GM23338 (cell line): ENCODE results near the gene MPL. TPM values are rescaled to one million over a fixed set of nuclear protein-coding genes. Genes with fewer than 3 reads are reported as not detected.

ENCODE experiments used
- ATAC-seq: fragments of 200-7000 bp; cut with Tn5 transposase; 3 replicates; pipeline ENCODE4 v1.9.1; 2020
- DNase-seq: peaks from one replicate; pipeline ENCODE4 v3.0.0-alpha.2; 2015; ENCODE audit warnings: low spot score
- H2AFZ ChIP-seq: fragments of 200-600 bp; sonication (generic); 2 replicates; pipeline ENCODE4 v1.8.0; 2016; ENCODE audit warnings: antibody characterized with exemption, mild to moderate bottlenecking, moderate library complexity
- H3F3A ChIP-seq: fragments of 200-600 bp; sonication (generic); replicated peaks from 2 replicates; pipeline ENCODE4 v1.8.0; 2017; ENCODE audit warnings: antibody characterized with exemption, mixed run types, low read depth
- H3K27ac ChIP-seq: fragments of 200-600 bp; sonication (generic); 2 replicates; pipeline ENCODE4 v1.6.1; 2016; ENCODE audit warnings: low read depth
- H3K27me3 ChIP-seq: fragments of 200-600 bp; sonication (generic); 2 replicates; pipeline ENCODE4 v1.8.0; 2016; ENCODE audit warnings: mild to moderate bottlenecking, mixed run types, moderate library complexity; ENCODE audit not compliant: insufficient read depth
- H3K36me3 ChIP-seq: fragments of 200-600 bp; sonication (generic); 2 replicates; pipeline ENCODE4 v1.8.0; 2016; ENCODE audit warnings: mild to moderate bottlenecking; ENCODE audit not compliant: insufficient read depth
- H3K4me1 ChIP-seq: fragments of 200-600 bp; sonication (generic); 2 replicates; pipeline ENCODE4 v1.8.0; 2016; ENCODE audit warnings: mild to moderate bottlenecking, moderate library complexity; ENCODE audit not compliant: insufficient read depth
- H3K4me2 ChIP-seq: fragments of 200-600 bp; sonication (generic); 2 replicates; pipeline ENCODE4 v1.7.1; 2017; ENCODE audit warnings: mixed run types
- H3K4me3 ChIP-seq: fragments of 200-600 bp; sonication (generic); 2 replicates; pipeline ENCODE4 v1.6.1; 2016; ENCODE audit warnings: mixed run types
- H3K79me2 ChIP-seq: fragments of 200-600 bp; sonication (generic); replicated peaks from 2 replicates; pipeline ENCODE4 v1.8.0; 2017; ENCODE audit warnings: mild to moderate bottlenecking; ENCODE audit not compliant: insufficient read depth
- H3K9me2 ChIP-seq: fragments of 200-600 bp; sonication (generic); 2 replicates; pipeline ENCODE4 v1.8.0; 2017; ENCODE audit not compliant: insufficient read depth
- H4K20me1 ChIP-seq: fragments of 200-600 bp; sonication (generic); replicated peaks from 2 replicates; pipeline ENCODE4 v1.8.0; 2017; ENCODE audit warnings: mild to moderate bottlenecking; ENCODE audit not compliant: insufficient read depth
- H3K27ac Mint-ChIP-seq: 2 replicates; pipeline ENCODE4 v1.8.0; 2020; ENCODE audit warnings: inconsistent platforms, mild to moderate bottlenecking, moderate library complexity, mixed read lengths
- H3K27me3 Mint-ChIP-seq: 3 replicates; pipeline ENCODE4 v1.8.0; 2022; ENCODE audit warnings: low read depth, mild to moderate bottlenecking, moderate library complexity, mixed read lengths, inconsistent platforms; ENCODE audit not compliant: insufficient read depth, poor library complexity
- H3K36me3 Mint-ChIP-seq: 3 replicates; pipeline ENCODE4 v1.8.0; 2021; ENCODE audit warnings: low read depth, mild to moderate bottlenecking, inconsistent platforms, moderate library complexity, mixed read lengths
- H3K4me1 Mint-ChIP-seq: 3 replicates; pipeline ENCODE4 v1.8.0; 2020; ENCODE audit warnings: mild to moderate bottlenecking, inconsistent platforms, mixed read lengths
- H3K4me3 Mint-ChIP-seq: 3 replicates; pipeline ENCODE4 v1.8.0; 2021; ENCODE audit warnings: moderate library complexity, mild to moderate bottlenecking, inconsistent platforms, mixed read lengths
- H3K9me3 Mint-ChIP-seq: 3 replicates; pipeline ENCODE4 v1.8.0; 2020; ENCODE audit warnings: moderate library complexity, mild to moderate bottlenecking, inconsistent platforms, mixed read lengths
- CREB1 ChIP-seq: fragments of 250-450 bp; sonication (Bioruptor Pico); IDR thresholded peaks from 2 replicates; pipeline ENCODE4 v1.5.0; 2020; ENCODE audit warnings: low read depth, mild to moderate bottlenecking, moderate library complexity
- CTCF ChIP-seq, 2 experiments: fragments of 200-600 bp in 1 of 2; sonication (generic) in 1 of 2; conservative IDR thresholded peaks; 2 replicates each; pipeline versions ENCODE4 v1.5.1 to v1.6.1; 2016 to 2017; ENCODE audit warnings: antibody characterized with exemption in 2 of 2, low read depth in 2 of 2, mild to moderate bottlenecking in 2 of 2, moderate library complexity in 1 of 2
- ETS1 ChIP-seq: IDR thresholded peaks from 2 replicates; pipeline ENCODE4 v1.6.1; 2016; ENCODE audit warnings: antibody characterized with exemption
- EZH2 ChIP-seq: fragments of 200-600 bp; sonication (generic); IDR thresholded peaks from one replicate; pipeline ENCODE4 v1.8.0; 2017; ENCODE audit warnings: antibody characterized with exemption, mild to moderate bottlenecking, low read depth; ENCODE audit not compliant: unreplicated experiment
- EZH2phosphoT487 ChIP-seq: fragments of 200-600 bp; sonication (generic); IDR thresholded peaks from one replicate; pipeline ENCODE4 v1.8.1; 2018; ENCODE audit warnings: antibody characterized with exemption; ENCODE audit not compliant: unreplicated experiment
- JUNB ChIP-seq: IDR thresholded peaks from one replicate; pipeline ENCODE4 v1.6.1; 2016; ENCODE audit warnings: antibody characterized with exemption; ENCODE audit not compliant: unreplicated experiment
- NANOG ChIP-seq: IDR thresholded peaks from 2 replicates; pipeline ENCODE4 v1.6.1; 2016; ENCODE audit warnings: antibody characterized with exemption, borderline replicate concordance
- POLR2AphosphoS5 ChIP-seq: IDR thresholded peaks from 2 replicates; pipeline ENCODE4 v1.6.1; 2016; ENCODE audit warnings: antibody characterized with exemption, low read depth
- STAT1 ChIP-seq: IDR thresholded peaks from one replicate; pipeline ENCODE4 v1.6.1; 2016; ENCODE audit warnings: antibody characterized with exemption; ENCODE audit not compliant: unreplicated experiment
- ZNF114 ChIP-seq: fragments of 250-450 bp; sonication (Bioruptor Pico); IDR thresholded peaks from 2 replicates; pipeline ENCODE4 v1.5.0; 2020; ENCODE audit warnings: mild to moderate bottlenecking, moderate library complexity
- ZNF331 ChIP-seq: fragments of 250-450 bp; sonication (Bioruptor Pico); IDR thresholded peaks from 2 replicates; pipeline ENCODE4 v1.5.0; 2020; ENCODE audit warnings: low read depth, mild to moderate bottlenecking, moderate library complexity
- polyA plus RNA-seq: library from polyadenylated mRNA; unstranded; fragments of >200 nt; fragmentation: Nextera tagmentation; extraction: Ambion mirVana; gene quantifications from 2 replicates; pipeline ENCODE4 v1.2.1, GENCODE V29; 2016
- total RNA-seq: library from RNA; depleted of rRNA; stranded (reverse); fragments of >200 nt; shearing (Covaris generic); gene quantifications from 2 replicates; pipeline ENCODE4 v1.2.3, GENCODE V29; 2014
- TF ChIP-seq, protein P1 (sequence below): IDR thresholded peaks from one replicate; pipeline ENCODE4 v1.6.1; 2018; ENCODE audit warnings: antibody characterized with exemption; ENCODE audit not compliant: unreplicated experiment

Gene MPL
- total and polyA plus RNA-seq, 2 experiments from 2014 or later, result not detected

DNA sequence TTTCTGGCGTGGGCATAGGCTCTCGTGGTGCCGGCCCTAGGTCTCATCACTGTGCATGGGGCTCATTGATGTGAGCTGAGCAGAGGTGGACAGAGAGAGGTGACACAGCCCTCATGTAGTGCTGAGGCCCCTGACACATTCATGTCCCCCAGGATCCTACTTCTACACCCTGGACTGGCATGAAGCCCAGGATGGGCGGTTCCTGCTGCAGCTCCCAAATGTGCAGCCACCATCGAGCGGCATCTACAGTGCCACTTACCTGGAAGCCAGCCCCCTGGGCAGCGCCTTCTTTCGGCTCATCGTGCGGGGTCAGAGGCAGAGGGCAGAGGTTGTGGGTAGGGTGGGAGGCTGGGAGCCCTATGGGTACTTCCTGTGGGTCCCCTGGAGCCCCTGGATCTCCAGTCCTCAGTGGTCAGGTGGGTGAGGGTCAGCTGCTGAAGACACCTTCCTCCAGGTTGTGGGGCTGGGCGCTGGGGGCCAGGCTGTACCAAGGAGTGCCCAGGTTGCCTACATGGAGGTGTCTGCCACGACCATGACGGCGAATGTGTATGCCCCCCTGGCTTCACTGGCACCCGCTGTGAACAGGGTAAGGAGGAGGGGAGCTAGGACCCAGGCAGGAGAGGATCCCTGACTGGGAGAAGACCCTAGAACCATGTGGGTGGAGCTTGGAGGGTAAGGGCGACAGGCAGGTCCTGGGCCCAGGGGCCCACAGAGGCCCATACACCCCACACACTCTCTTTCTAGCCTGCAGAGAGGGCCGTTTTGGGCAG is 30.7 kb upstream of the MPL start (continued):
- TF ChIP-seq EZH2phosphoT487 (no peak), POLR2AphosphoS5 (no peak), JUNB (no peak), STAT1 (no peak), ZNF114 (CRISPR knock-in tag) (no peak), ZNF331 (CRISPR knock-in tag) (no peak), CTCF (conservative IDR thresholded peaks at IDR 0.05; ENCODE audit: low read depth in 2 of 2) (no peak), CREB1 (CRISPR knock-in tag) (no peak)
- TF ChIP-seq, protein P1, sequence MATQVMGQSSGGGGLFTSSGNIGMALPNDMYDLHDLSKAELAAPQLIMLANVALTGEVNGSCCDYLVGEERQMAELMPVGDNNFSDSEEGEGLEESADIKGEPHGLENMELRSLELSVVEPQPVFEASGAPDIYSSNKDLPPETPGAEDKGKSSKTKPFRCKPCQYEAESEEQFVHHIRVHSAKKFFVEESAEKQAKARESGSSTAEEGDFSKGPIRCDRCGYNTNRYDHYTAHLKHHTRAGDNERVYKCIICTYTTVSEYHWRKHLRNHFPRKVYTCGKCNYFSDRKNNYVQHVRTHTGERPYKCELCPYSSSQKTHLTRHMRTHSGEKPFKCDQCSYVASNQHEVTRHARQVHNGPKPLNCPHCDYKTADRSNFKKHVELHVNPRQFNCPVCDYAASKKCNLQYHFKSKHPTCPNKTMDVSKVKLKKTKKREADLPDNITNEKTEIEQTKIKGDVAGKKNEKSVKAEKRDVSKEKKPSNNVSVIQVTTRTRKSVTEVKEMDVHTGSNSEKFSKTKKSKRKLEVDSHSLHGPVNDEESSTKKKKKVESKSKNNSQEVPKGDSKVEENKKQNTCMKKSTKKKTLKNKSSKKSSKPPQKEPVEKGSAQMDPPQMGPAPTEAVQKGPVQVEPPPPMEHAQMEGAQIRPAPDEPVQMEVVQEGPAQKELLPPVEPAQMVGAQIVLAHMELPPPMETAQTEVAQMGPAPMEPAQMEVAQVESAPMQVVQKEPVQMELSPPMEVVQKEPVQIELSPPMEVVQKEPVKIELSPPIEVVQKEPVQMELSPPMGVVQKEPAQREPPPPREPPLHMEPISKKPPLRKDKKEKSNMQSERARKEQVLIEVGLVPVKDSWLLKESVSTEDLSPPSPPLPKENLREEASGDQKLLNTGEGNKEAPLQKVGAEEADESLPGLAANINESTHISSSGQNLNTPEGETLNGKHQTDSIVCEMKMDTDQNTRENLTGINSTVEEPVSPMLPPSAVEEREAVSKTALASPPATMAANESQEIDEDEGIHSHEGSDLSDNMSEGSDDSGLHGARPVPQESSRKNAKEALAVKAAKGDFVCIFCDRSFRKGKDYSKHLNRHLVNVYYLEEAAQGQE, result no peak

GRCh38 chr1:43307458-43308158 is 30.0 kb upstream of the MPL start:
- H3K36me3 Mint-ChIP-seq, result no peaks in the 10 kb centered on the region; the same call in 2 of the 3 replicates
- H3K27me3 Mint-ChIP-seq, result peaks cover 15% of the 10 kb centered on the region
- no peak overlapping the region for H3K4me3 Mint-ChIP-seq
- no peak for ATAC-seq
- H3K9me3 Mint-ChIP-seq, result no peaks in the 10 kb centered on the region
- Histone ChIP-seq H3K9me2 (no peaks in the 10 kb centered on the region), H3K27ac (no peak overlapping the region), H3F3A (no peaks in the 10 kb centered on the region), H3K4me1 (no peaks in the 10 kb centered on the region), H3K4me2 (no peak overlapping the region), H3K4me3 (no peak overlapping the region), H3K27me3 (no peaks in the 10 kb centered on the region), H4K20me1 (no peaks in the 10 kb centered on the region), H3K79me2 (no peaks in the 10 kb centered on the region), H2AFZ (no peak overlapping the region), H3K36me3 (no peaks in the 10 kb centered on the region)
- DNase-seq, result no peak
- no peak overlapping the region for H3K27ac Mint-ChIP-seq
- peaks cover 4% of the 10 kb centered on the region for H3K4me1 Mint-ChIP-seq
- TF ChIP-seq STAT1, result no peak
- TF ChIP-seq, protein P1, result no peak
- TF ChIP-seq CTCF (conservative IDR thresholded peaks at IDR 0.05; ENCODE audit: low read depth in 2 of 2), result no peak
- TF ChIP-seq ZNF331 (CRISPR knock-in tag), result no peak
- no peak for TF ChIP-seq POLR2AphosphoS5
- TF ChIP-seq EZH2phosphoT487, result no peak
- no peak for TF ChIP-seq ETS1
- TF ChIP-seq NANOG, result no peak
- no peak for TF ChIP-seq CREB1 (CRISPR knock-in tag)
- no peak for TF ChIP-seq JUNB
- no peak for TF ChIP-seq EZH2
